Fibroblast of lung (primary cell): ENCODE measurements around the gene FOXO4. TPM values are rescaled to one million over a fixed set of nuclear protein-coding genes. Genes with fewer than 3 reads are reported as not detected.

Source experiments
- DNase-seq, 2 donors: peaks; one replicate each; pipeline versions ENCODE4 v3.0.0 to v3.0.0-alpha.2; 2010; ENCODE audit warnings: low read depth in 2 of 2
- H2AFZ ChIP-seq: 2 replicates; pipeline ENCODE4 v1.5.1; 2012; ENCODE audit warnings: low read length, control low read depth, inconsistent platforms
- H3K27ac ChIP-seq: 2 replicates; pipeline ENCODE4 v1.5.1; 2011; ENCODE audit warnings: low read length, control low read depth; ENCODE audit not compliant: insufficient read depth
- H3K27me3 ChIP-seq: 2 replicates; pipeline ENCODE4 v1.5.1; 2011; ENCODE audit warnings: mild to moderate bottlenecking, low read length; ENCODE audit not compliant: control insufficient read depth, insufficient read depth
- H3K36me3 ChIP-seq: 2 replicates; pipeline ENCODE4 v1.5.1; 2011; ENCODE audit warnings: low read length; ENCODE audit not compliant: control insufficient read depth, insufficient read depth
- H3K4me1 ChIP-seq: 2 replicates; pipeline ENCODE4 v1.5.1; 2011; ENCODE audit warnings: low read length; ENCODE audit not compliant: control insufficient read depth, insufficient read depth; ENCODE audit errors: extremely low read depth
- H3K4me2 ChIP-seq: 2 replicates; pipeline ENCODE4 v1.5.1; 2011; ENCODE audit warnings: low read length, control low read depth; ENCODE audit not compliant: insufficient read depth; ENCODE audit errors: extremely low read depth
- H3K4me3 ChIP-seq, 4 experiments: fragments of 200-600 bp in 1 of 4; sonication (generic) in 1 of 4; replicated peaks in 1 of 4; 2 replicates each; pipeline ENCODE4 v1.5.1; 2011 to 2016; ENCODE audit warnings: low read length in 4 of 4, low read depth in 3 of 4, mild to moderate bottlenecking in 3 of 4, control low read depth in 2 of 4, inconsistent platforms in 1 of 4, mixed read lengths in 1 of 4; ENCODE audit not compliant: insufficient read depth in 1 of 4; ENCODE audit errors: control extremely low read depth in 1 of 4
- H3K79me2 ChIP-seq: 2 replicates; pipeline ENCODE4 v1.5.1; 2012; ENCODE audit warnings: mild to moderate bottlenecking, low read length, inconsistent platforms; ENCODE audit not compliant: control insufficient read depth, insufficient read depth
- H3K9ac ChIP-seq: 2 replicates; pipeline ENCODE4 v1.5.1; 2011; ENCODE audit warnings: mild to moderate bottlenecking, low read length, control low read depth; ENCODE audit not compliant: insufficient read depth
- H3K9me3 ChIP-seq: 2 replicates; pipeline ENCODE4 v1.5.1; 2012; ENCODE audit warnings: low read depth, low read length; ENCODE audit not compliant: control insufficient read depth, insufficient read depth
- H4K20me1 ChIP-seq: 2 replicates; pipeline ENCODE4 v1.5.1; 2011; ENCODE audit warnings: low read length; ENCODE audit not compliant: control insufficient read depth, insufficient read depth; ENCODE audit errors: extremely low read depth
- CTCF ChIP-seq, 2 donors: IDR thresholded peaks in 1 of 2; conservative IDR thresholded peaks in 1 of 2; 1 replicate in 1 of 2; 2 replicates in 1 of 2; pipeline ENCODE4 v1.5.1; 2011 to 2012; ENCODE audit warnings: low read length in 2 of 2, control low read depth in 1 of 2, inconsistent platforms in 1 of 2, low read depth in 1 of 2, mild to moderate bottlenecking in 1 of 2
- EZH2 ChIP-seq: IDR thresholded peaks from 2 replicates; pipeline ENCODE4 v1.5.1; 2012; ENCODE audit warnings: low read length, control low read depth, mild to moderate bottlenecking; ENCODE audit errors: missing control alignments
- polyA plus RNA-seq, 2 donors: library from polyadenylated mRNA; depleted of rRNA in 1 of 2; stranded (reverse) in 1 of 2; unstranded in 1 of 2; fragments of >200 nt; gene quantifications; 2 replicates each; pipeline ENCODE4 v1.2.1, GENCODE V29; 2011 to 2012; ENCODE audit warnings: missing spikeins in 1 of 2
- total RNA-seq: library from RNA; depleted of rRNA; stranded (reverse); fragments of >200 nt; gene quantifications from 2 replicates; pipeline ENCODE4 v1.2.1, GENCODE V29; 2014

FOXO4 gene
- total and polyA plus RNA-seq, 2 donors (not counting 1 experiment from before 2014, with no cell fraction given) = 2.3 to 7.4 TPM

DNA sequence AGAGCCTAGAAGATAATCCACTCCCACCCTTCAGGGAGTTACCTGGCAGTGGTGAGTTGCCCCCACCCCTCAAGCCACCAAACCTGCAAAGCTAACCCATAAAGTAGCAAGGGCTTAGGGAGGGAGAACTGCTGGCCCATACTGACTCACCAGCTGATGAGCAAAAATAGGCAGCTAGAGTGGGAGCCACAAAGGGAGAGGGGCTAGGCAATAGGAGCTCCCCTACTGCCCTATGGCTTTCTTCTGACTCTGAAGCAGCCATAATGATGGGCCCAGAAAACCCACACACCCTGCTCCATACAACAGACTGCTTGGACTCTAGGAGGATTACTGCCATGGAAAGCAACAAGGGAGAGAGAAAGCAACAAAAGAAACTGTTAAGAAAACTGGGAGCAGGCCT lies 35.5 kb upstream of the FOXO4 start:
- H3K36me3 ChIP-seq = no peaks in the 10 kb centered on the region
- H3K27ac ChIP-seq = no peak overlapping the region
- no peaks in the 10 kb centered on the region for H3K4me1 ChIP-seq
- no peaks in the 10 kb centered on the region for H3K27me3 ChIP-seq
- no peak overlapping the region for H2AFZ ChIP-seq
- no peak overlapping the region for H3K9ac ChIP-seq
- H3K4me3 ChIP-seq = no peak overlapping the region
- no peaks in the 10 kb centered on the region for H3K9me3 ChIP-seq
- peaks cover 7% of the 10 kb centered on the region for H3K79me2 ChIP-seq
- no peaks in the 10 kb centered on the region for H4K20me1 ChIP-seq
- H3K4me2 ChIP-seq = no peak overlapping the region
- DNase-seq = no peak
- TF ChIP-seq CTCF (conservative IDR thresholded peaks at IDR 0.05 in 1 of 2, IDR thresholded peaks at IDR 0.05 in 1 of 2; ENCODE audit: low read depth in 1 of 2, low read length in 2 of 2) (no peak), EZH2 (no peak)

- no peaks in the 10 kb centered on the region for H3K9me3 ChIP-seq
- DNase-seq = no peak
- no peaks in the 10 kb centered on the region for H3K36me3 ChIP-seq
- peak overlapping the region; percentile 63 to 75 (median 75) for H3K4me3 ChIP-seq
- H3K79me2 ChIP-seq = peaks cover 26% of the 10 kb centered on the region
- TF ChIP-seq CTCF (conservative IDR thresholded peaks at IDR 0.05 in 1 of 2, IDR thresholded peaks at IDR 0.05 in 1 of 2; ENCODE audit: low read depth in 1 of 2, low read length in 2 of 2) = no peak
- no peak for TF ChIP-seq EZH2
- H3K9ac ChIP-seq = peak overlapping the region; percentile 67
- H3K4me2 ChIP-seq = peak overlapping the region; percentile 62
- H3K4me1 ChIP-seq = no peaks in the 10 kb centered on the region
- peak overlapping the region; percentile 82 for H3K27ac ChIP-seq
- H4K20me1 ChIP-seq = no peaks in the 10 kb centered on the region
- H3K27me3 ChIP-seq = no peaks in the 10 kb centered on the region
- H2AFZ ChIP-seq = no peak overlapping the region
Measured at GRCh38 chrX:71067089-71067488, 28.6 kb upstream of the FOXO4 start.

GRCh38 chrX:71067712-71068043 lies 28.0 kb upstream of the FOXO4 start:
- Histone ChIP-seq H3K79me2 (peaks cover 26% of the 10 kb centered on the region), H3K9me3 (no peaks in the 10 kb centered on the region), H3K4me2 (peak overlapping the region; percentile 62), H4K20me1 (no peaks in the 10 kb centered on the region), H2AFZ (peak overlapping the region; percentile 65), H3K4me3 (peak overlapping the region; percentile 63 to 75 (median 75)), H3K27ac (peak overlapping the region; percentile 82), H3K36me3 (no peaks in the 10 kb centered on the region), H3K9ac (peak overlapping the region; percentile 67), H3K27me3 (no peaks in the 10 kb centered on the region), H3K4me1 (no peaks in the 10 kb centered on the region)
- DNase-seq = no peak
- TF ChIP-seq EZH2 = no peak
- no peak for TF ChIP-seq CTCF (conservative IDR thresholded peaks at IDR 0.05 in 1 of 2, IDR thresholded peaks at IDR 0.05 in 1 of 2; ENCODE audit: low read depth in 1 of 2, low read length in 2 of 2)
